B cell (primary cell): Measurements from ENCODE around the gene NANOS2. TPM values are rescaled to one million over a fixed set of nuclear protein-coding genes. Genes with fewer than 3 reads are reported as not detected.

Experiments used
- ATAC-seq: fragments of 200-7000 bp; cut with Tn5 transposase; one replicate; pipeline ENCODE4 v1.10.0; 2021; ENCODE audit warnings: low read depth, mild to moderate bottlenecking, moderate number of reproducible peaks, moderate library complexity
- CTCF ChIA-PET: fragments of 350-600 bp; sonication (Branson Sonifier 250); formaldehyde crosslinking; loops from one replicate; lab custom pipeline; 2021; ENCODE audit warnings: antibody characterized with exemption, inconsistent platforms; lab: Charles Lee
- POLR2A ChIA-PET: fragments of 350-600 bp; sonication (Branson Sonifier 250); formaldehyde crosslinking; loops from one replicate; lab custom pipeline; 2021; ENCODE audit warnings: antibody characterized with exemption; lab: Charles Lee
- DNase-seq: peaks from one replicate; pipeline ENCODE4 v3.0.0; 2013
- H2AFZ ChIP-seq: 2 replicates; pipeline ENCODE4 v1.6.1; 2012; ENCODE audit warnings: mild to moderate bottlenecking, low read depth, low read length; ENCODE audit not compliant: insufficient read depth, poor library complexity, severe bottlenecking
- H3K27ac ChIP-seq, 2 donors: 1 replicate in 1 of 2; 2 replicates in 1 of 2; pipeline ENCODE4 v1.5.1; 2012 to 2013; ENCODE audit warnings: low read length in 2 of 2, mild to moderate bottlenecking in 2 of 2, moderate library complexity in 1 of 2
- H3K27me3 ChIP-seq, 4 experiments: fragments of 200-600 bp in 1 of 4; sonication (generic) in 1 of 4; replicated peaks in 1 of 4; 1 replicate in 2 of 4; 2 replicates in 2 of 4; pipeline versions ENCODE4 v1.6.1 to v1.7.0; 2013 to 2016; ENCODE audit warnings: low read length in 3 of 4, mild to moderate bottlenecking in 2 of 4, mixed read lengths in 1 of 4, moderate library complexity in 1 of 4; ENCODE audit not compliant: insufficient read depth in 4 of 4, control insufficient read depth in 3 of 4; ENCODE audit errors: control extremely low read depth in 1 of 4
- H3K36me3 ChIP-seq, 2 experiments: replicated peaks in 1 of 2; 1 replicate in 1 of 2; 2 replicates in 1 of 2; pipeline versions ENCODE4 v1.6.1 to v1.7.1; 2013; ENCODE audit warnings: low read length in 1 of 2; ENCODE audit not compliant: insufficient read depth in 2 of 2, control insufficient read depth in 1 of 2; ENCODE audit errors: control extremely low read depth in 1 of 2, extremely low read depth in 1 of 2
- H3K4me1 ChIP-seq, 2 donors: fragments of 200-600 bp in 1 of 2; sonication (generic) in 1 of 2; 1 replicate in 1 of 2; 2 replicates in 1 of 2; pipeline versions ENCODE4 v1.5.1 to v1.6.1; 2013 to 2017; ENCODE audit warnings: low read length in 2 of 2; ENCODE audit not compliant: control insufficient read depth in 2 of 2, insufficient read depth in 2 of 2
- H3K4me2 ChIP-seq: replicated peaks from 2 replicates; pipeline ENCODE3; 2012; ENCODE audit warnings: mild to moderate bottlenecking, low read depth, low read length; ENCODE audit not compliant: poor library complexity, severe bottlenecking
- H3K4me3 ChIP-seq, 5 experiments: fragments of 200-600 bp in 1 of 5; sonication (generic) in 1 of 5; 1 replicate in 3 of 5; 2 replicates in 2 of 5; pipeline versions ENCODE4 v1.5.1 to v1.7.0; 2011 to 2016; ENCODE audit warnings: low read length in 4 of 5, mild to moderate bottlenecking in 4 of 5, low read depth in 2 of 5, control low read depth in 1 of 5, moderate library complexity in 1 of 5; ENCODE audit not compliant: insufficient read depth in 1 of 5; ENCODE audit errors: control extremely low read depth in 1 of 5, extremely low read depth in 1 of 5
- H3K79me2 ChIP-seq: fragments of 200-600 bp; sonication (generic); one replicate; pipeline ENCODE4 v1.6.0; 2016; ENCODE audit warnings: low read length; ENCODE audit not compliant: control insufficient read depth, insufficient read depth
- H3K9ac ChIP-seq: fragments of 200-600 bp; sonication (generic); 2 replicates; pipeline ENCODE4 v1.6.1; 2017; ENCODE audit warnings: mild to moderate bottlenecking, low read length, moderate library complexity
- H3K9me3 ChIP-seq, 3 donors: one replicate each; pipeline versions ENCODE4 v1.6.1 to v1.7.1; 2013; ENCODE audit warnings: low read length in 2 of 3; ENCODE audit not compliant: control insufficient read depth in 2 of 3, insufficient read depth in 1 of 3; ENCODE audit errors: control extremely low read depth in 1 of 3
- H4K20me1 ChIP-seq: 2 replicates; pipeline ENCODE4 v1.6.0; 2012; ENCODE audit warnings: mild to moderate bottlenecking, low read length; ENCODE audit not compliant: insufficient read depth, control insufficient read depth, poor library complexity, severe bottlenecking
- H3K27ac Mint-ChIP-seq: one replicate; pipeline ENCODE4 v1.8.0; 2021; ENCODE audit warnings: mixed read lengths
- H3K27me3 Mint-ChIP-seq: one replicate; pipeline ENCODE4 v1.8.0; 2021; ENCODE audit warnings: mixed read lengths
- H3K4me1 Mint-ChIP-seq: one replicate; pipeline ENCODE4 v1.8.0; 2021; ENCODE audit warnings: mixed read lengths
- H3K4me3 Mint-ChIP-seq: one replicate; pipeline ENCODE4 v1.8.0; 2021; ENCODE audit warnings: mixed read lengths
- H3K9me3 Mint-ChIP-seq: one replicate; pipeline ENCODE4 v1.8.0; 2022; ENCODE audit warnings: mixed read lengths; ENCODE audit not compliant: insufficient read depth
- EZH2 ChIP-seq: IDR thresholded peaks from 2 replicates; pipeline ENCODE4 v1.6.1; 2012; ENCODE audit warnings: borderline replicate concordance, low read depth, mild to moderate bottlenecking, moderate library complexity, low read length; ENCODE audit not compliant: insufficient read depth, poor library complexity, severe bottlenecking
- WGBS: methylation state at CpG from one replicate; pipeline ENCODE4 v1.1.5; 2013; ENCODE audit warnings: missing lambda C conversion rate; ENCODE audit not compliant: insufficient coverage; 5-methylcytosine and 5-hydroxymethylcytosine counted together
- intact Hi-C: fragments of 100-400 bp; cut with micrococcal nuclease; formaldehyde crosslinking; loops from one replicate; pipeline ENCODE4 v1.10.0; 2022
- polyA plus RNA-seq: library from polyadenylated mRNA; depleted of rRNA; stranded (reverse); fragments of >200 nt; gene quantifications from 2 replicates; pipeline ENCODE4 v1.2.3, GENCODE V29; 2012
- total RNA-seq, 2 donors: library from RNA; stranded (reverse); fragments of 120-200 nt in 1 of 2; gene quantifications; 1 replicate in 1 of 2; 2 replicates in 1 of 2; pipeline versions ENCODE4 v1.2.3 to v1.2.4, GENCODE V29; 2013 to 2022
- TF ChIP-seq, protein P1 (sequence below): fragments of 200-600 bp; IDR thresholded peaks from one replicate; pipeline ENCODE4 v1.8.0; 2022; ENCODE audit warnings: antibody characterized with exemption, mild to moderate bottlenecking

Gene NANOS2
- total and polyA plus RNA-seq, 2 donors (not counting 1 experiment from before 2014, with no cell fraction given): not detected

GRCh38 chr19:45958769-45959516 is 44.4 kb upstream of the NANOS2 start:
- Histone ChIP-seq H3K4me3 (no peak overlapping the region), H3K36me3 (no peaks in the 10 kb centered on the region), H3K9ac (no peak overlapping the region), H4K20me1 (no peaks in the 10 kb centered on the region), H3K27ac (no peak overlapping the region), H3K79me2 (no peaks in the 10 kb centered on the region), H3K9me3 (peaks cover 0 to 14% (median 0%) of the 10 kb centered on the region in 3 donors), H3K27me3 (peaks cover 0 to 20% (median 9%) of the 10 kb centered on the region in 4 experiments), H3K4me2 (no peak overlapping the region), H2AFZ (no peak overlapping the region), H3K4me1 (no peaks in the 10 kb centered on the region)
- DNase-seq: no peak
- ChIA-PET CTCF (no interaction called here), POLR2A (no interaction called here)
- intact Hi-C loops: no loop called here
- Mint-ChIP-seq H3K9me3 (peaks cover 2% of the 10 kb centered on the region), H3K4me1 (no peaks in the 10 kb centered on the region), H3K27ac (no peak overlapping the region), H3K27me3 (peaks cover 53% of the 10 kb centered on the region), H3K4me3 (no peak overlapping the region)
- ATAC-seq: no peak
- WGBS: 66% methylated on average over 12 of the region's 12 CpGs
- no peak for TF ChIP-seq EZH2
- TF ChIP-seq, protein P1, sequence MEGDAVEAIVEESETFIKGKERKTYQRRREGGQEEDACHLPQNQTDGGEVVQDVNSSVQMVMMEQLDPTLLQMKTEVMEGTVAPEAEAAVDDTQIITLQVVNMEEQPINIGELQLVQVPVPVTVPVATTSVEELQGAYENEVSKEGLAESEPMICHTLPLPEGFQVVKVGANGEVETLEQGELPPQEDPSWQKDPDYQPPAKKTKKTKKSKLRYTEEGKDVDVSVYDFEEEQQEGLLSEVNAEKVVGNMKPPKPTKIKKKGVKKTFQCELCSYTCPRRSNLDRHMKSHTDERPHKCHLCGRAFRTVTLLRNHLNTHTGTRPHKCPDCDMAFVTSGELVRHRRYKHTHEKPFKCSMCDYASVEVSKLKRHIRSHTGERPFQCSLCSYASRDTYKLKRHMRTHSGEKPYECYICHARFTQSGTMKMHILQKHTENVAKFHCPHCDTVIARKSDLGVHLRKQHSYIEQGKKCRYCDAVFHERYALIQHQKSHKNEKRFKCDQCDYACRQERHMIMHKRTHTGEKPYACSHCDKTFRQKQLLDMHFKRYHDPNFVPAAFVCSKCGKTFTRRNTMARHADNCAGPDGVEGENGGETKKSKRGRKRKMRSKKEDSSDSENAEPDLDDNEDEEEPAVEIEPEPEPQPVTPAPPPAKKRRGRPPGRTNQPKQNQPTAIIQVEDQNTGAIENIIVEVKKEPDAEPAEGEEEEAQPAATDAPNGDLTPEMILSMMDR: no peak

DNA sequence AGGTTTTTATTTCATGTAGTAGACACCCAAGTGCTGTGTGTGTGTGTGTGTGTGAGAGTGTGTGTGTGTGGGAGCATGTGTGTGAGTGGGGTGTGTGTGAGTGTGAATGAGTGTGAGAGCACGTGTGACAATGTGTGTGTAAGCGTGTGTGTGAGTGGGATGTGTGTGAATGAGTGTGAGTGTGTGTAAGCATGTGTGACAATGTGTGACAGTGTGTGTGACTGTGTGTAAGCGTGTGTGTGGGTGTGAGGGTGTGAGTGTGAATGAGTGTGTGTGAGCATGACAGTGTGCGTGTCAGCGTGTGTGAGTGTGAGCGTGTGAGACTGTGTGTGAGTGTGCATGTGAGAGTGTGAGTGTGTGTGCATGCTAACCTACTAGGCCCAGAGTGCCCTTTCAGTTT is 43.7 kb upstream of the NANOS2 start:
- TF ChIP-seq, protein P1: no peak
- TF ChIP-seq EZH2: no peak
- Histone ChIP-seq H3K36me3 (no peaks in the 10 kb centered on the region), H3K4me3 (no peak overlapping the region), H3K4me2 (no peak overlapping the region), H3K4me1 (peaks cover under 1 to 2% of the 10 kb centered on the region in 2 donors), H3K79me2 (no peaks in the 10 kb centered on the region), H3K9me3 (peaks cover 0 to 19% (median 3%) of the 10 kb centered on the region in 3 donors), H3K9ac (no peak overlapping the region), H3K27ac (no peak overlapping the region), H4K20me1 (no peaks in the 10 kb centered on the region), H3K27me3 (peaks cover 0 to 24% (median 10%) of the 10 kb centered on the region in 4 experiments), H2AFZ (no peak overlapping the region)
- DNase-seq (no peak), ATAC-seq (no peak)
- H3K4me3 Mint-ChIP-seq: no peak overlapping the region
- H3K27me3 Mint-ChIP-seq: peaks cover 57% of the 10 kb centered on the region
- peaks cover 1% of the 10 kb centered on the region for H3K4me1 Mint-ChIP-seq
- POLR2A ChIA-PET: no interaction called here
- peaks cover under 1% of the 10 kb centered on the region for H3K9me3 Mint-ChIP-seq
- H3K27ac Mint-ChIP-seq: no peak overlapping the region
- intact Hi-C loops: no loop called here
- CTCF ChIA-PET: no interaction called here
- 95% methylated on average over 4 of the region's 6 CpGs for WGBS
